ENCODE results near the gene ZNF524.

ZNF524 gene

DNA sequence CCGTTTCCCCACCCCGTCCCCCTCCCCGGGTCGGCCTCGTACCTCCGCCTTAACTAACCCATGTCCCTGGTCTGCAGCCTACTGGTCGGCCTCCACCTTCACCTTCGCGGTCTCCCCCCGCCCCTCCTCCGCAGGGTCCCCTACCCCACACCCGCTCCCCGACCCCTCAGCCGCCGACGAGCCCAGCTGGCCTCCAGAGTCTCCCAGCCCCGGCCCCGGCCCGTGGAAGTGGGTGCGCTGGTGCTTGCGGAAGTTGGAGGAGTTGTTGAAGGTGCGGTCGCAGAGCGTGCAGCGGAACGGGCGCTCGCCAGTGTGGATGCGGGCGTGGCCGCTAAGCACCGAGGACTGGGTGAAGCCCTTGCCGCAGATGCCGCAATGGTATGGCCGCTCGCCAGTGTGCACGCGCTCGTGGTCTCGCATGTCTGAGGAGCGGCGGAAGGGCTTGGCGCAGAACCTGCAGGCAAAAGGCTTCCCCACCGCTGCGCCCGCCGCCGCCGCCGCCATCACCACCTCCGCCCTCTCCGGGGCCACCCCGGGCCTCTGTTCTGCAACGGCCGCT is 21.7 kb downstream of the ZNF524 start:
- no peak for DNase-seq

DNA sequence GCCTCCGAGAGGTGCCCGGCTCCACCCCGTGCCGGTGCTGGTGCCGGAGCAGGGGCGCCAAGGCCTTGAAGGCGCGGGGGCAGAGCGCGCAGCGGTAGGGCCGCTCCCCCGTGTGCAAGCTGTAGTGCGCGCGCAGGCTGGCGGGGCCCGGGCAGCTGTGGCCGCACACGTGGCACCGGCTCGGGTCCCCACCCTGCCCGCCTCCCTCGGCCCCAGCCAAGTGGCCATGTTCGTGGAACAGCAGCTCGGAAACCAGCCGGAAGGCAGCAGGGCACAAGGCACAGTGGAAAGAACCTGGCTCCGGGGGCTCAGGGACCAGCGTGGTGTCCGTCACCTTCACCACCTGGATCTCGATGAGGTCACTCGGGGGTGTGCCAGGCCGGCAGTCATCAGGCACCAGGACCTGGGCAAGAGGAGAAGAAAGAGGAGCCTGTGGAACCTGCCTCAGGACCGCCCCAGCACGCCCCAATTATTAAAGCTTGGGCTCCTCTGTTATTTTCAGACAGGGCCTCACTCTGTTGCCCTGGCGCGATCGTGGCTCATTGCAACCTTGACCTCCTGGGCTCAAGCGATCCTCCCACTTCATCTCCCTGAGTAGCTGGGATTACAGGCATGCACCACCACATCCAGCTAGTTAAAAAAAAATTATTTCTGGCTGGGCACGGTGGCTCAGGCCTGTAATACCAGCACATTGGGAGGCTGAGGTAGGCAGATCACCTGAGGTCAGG is 22.3 kb downstream of the ZNF524 start:
- DNase-seq: no peak

DNA sequence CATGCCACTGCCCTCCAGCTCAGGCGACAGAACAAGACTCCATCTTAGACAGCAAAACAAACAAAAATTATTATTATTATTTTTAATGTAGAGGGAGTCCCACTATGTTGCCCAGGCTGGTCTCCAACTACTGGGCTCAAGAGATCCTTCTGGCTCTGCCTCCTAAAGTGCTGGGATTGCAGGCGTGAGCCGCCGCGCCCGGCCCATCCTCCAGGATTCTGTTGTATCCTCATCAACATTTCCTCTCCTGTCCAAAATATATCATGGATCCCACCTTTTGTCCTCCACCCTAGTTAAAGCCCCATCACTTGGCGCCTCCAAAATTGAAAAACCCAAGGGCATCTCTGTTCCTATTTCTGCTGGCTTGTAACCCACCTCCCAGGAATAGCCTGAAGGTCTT is 23.0 kb downstream of the ZNF524 start:
- no peak for DNase-seq

DNA sequence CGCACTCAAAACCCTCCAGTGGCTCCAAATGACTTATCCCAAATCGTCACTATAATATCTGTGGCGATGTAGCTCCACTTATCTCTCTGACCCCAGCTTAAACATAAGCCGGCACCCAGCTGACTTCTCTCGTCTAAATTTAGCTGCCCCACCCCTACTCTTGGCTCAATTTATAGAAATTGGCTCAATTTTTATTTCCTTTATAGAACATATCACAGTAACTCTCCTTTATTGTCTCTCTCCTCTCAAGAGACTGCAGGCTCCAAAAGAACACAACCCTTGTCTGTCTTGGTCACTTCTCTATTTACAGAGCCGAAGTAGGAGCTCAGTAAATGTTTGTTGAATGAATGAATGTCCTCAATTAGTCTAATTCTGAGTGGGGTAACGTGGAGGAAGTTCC is 23.5 kb downstream of the ZNF524 start:
- DNase-seq: no peak

GRCh38 chr19:55624109-55625003 is 24.3 kb downstream of the ZNF524 start, which contains the start of gene ZNF784:
Gene ZNF784 (minus strand): TSS chr19:55624566. CDS start chr19:55624561, 5 bp downstream.
- DNase-seq: peak; percentile 88 to 91

GRCh38 chr19:55625004-55625326 is 24.9 kb downstream of the ZNF524 start:
- DNase-seq: no peak

DNA sequence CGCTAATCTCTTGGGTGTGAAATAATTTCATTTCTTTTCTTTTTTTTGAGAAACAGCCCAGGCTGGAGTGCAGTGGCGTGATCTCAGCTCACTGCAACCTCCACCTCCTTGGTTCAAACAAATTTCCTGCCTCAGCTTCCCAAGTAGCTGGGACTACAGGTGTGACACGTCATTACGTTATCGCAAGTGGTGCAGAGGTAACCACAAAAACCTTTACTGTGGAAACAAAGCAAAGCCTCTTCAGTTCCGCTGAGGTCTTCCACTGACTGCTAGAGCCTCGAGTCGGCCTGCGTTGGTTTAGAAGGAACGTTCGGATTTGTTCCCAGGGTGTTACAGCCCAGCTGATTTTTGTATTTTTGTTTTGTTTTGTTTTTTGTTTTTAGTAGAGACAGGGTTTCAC is 26.3 kb downstream of the ZNF524 start:
- DNase-seq: no peak

- peak; percentile 65 to 90 for DNase-seq
Measured at GRCh38 chr19:55632463-55632834, 32.4 kb downstream of the ZNF524 start.

DNA sequence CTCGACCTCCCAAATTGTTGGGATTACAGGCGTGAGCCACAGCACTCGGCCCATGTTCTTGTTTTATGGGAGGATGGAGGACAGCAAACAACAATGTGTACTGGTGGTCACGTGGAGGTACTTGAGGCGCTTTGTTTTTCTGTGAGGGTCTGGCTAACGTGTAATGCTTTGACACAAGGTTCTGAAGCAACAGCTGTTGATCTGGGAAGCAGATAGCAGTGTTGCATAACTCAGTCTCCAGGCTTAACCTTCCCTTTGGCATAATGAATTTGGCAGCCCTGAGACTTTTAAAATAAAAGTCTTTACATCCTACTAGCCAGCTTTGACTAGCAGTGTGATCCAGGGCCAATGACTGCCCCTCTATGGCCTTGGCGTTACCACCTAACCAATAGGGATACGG is 33.8 kb downstream of the ZNF524 start:
- no peak for DNase-seq

DNA sequence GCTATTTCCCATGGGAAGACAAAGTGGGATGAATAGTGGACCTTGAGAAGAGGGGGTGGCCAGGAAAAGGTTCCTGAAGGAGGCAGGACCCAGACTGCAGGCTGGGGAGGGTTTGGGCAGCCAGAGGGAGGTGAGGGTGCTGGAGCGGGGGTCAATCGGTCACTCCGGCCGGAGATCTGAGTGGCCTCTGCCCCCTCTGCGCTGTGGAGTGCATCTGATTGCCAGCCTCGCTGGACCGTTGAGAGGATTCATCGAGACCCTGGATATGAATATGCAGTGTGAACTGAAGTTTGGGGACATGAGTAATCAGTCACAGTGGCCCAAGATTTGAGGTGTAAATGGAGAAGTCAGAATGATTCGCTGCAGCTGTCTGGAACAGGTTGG is 35.2 kb downstream of the ZNF524 start:
- DNase-seq: no peak

- no peak for DNase-seq
Measured at GRCh38 chr19:55635856-55636440, 35.9 kb downstream of the ZNF524 start.

DNA sequence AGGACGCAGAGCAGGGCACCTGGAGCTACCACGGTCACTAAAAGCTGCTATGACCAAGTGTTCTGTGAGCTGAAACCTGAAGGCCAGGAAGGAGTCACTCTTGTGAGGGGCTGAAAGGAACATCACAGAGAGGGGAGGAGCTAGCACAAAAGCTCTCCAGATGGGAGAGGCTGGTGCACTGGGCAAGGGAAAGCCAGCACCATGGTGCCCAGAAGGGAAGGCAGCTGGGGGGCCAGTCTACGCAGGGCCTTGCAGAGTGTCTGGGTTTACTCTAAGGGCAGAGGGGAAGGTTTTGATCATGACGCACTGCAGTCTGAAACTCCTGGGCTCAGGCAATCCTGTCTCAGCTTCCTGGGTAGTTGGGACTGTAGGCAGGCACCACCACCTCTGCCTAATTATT is 36.6 kb downstream of the ZNF524 start:
- no peak for DNase-seq

GRCh38 chr19:55637534-55637933 is 37.4 kb downstream of the ZNF524 start:
- DNase-seq: no peak

DNA sequence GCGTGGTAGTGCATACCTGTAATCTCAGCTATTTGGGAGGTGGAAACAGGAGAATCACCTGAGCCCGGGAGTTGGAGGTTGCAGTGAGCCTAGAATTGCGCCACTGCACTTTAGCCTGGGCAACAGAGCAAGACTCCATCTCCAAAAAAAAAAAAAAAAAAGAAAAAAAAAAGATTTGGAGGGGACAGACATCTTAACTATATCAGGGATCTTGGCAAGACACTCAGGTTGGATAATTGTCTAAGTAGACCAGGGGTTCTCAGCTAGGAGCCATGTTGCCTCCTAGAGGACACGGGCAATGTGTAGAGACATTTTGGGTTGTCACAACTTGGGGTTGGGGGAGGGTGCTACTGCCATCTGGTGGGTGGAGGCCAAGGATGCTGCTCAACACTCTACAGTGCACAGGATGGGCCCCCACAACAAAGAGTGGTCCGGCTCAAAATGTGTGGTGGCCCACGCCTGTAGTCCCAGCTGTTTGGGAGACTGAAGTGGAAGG is 38.8 kb downstream of the ZNF524 start:
- no peak for DNase-seq

GRCh38 chr19:55640043-55640576 is 40.0 kb downstream of the ZNF524 start:
- peak in 1 of 2 donors; percentile 51 for DNase-seq

GRCh38 chr19:55640577-55641425 is 40.7 kb downstream of the ZNF524 start, which contains the start of gene ZNF580:
Gene ZNF580 (plus strand): TSS chr19:55641002. CDS start chr19:55642509, 1,507 bp downstream.
- peak in 1 of 2 donors; percentile 81 for DNase-seq

DNA sequence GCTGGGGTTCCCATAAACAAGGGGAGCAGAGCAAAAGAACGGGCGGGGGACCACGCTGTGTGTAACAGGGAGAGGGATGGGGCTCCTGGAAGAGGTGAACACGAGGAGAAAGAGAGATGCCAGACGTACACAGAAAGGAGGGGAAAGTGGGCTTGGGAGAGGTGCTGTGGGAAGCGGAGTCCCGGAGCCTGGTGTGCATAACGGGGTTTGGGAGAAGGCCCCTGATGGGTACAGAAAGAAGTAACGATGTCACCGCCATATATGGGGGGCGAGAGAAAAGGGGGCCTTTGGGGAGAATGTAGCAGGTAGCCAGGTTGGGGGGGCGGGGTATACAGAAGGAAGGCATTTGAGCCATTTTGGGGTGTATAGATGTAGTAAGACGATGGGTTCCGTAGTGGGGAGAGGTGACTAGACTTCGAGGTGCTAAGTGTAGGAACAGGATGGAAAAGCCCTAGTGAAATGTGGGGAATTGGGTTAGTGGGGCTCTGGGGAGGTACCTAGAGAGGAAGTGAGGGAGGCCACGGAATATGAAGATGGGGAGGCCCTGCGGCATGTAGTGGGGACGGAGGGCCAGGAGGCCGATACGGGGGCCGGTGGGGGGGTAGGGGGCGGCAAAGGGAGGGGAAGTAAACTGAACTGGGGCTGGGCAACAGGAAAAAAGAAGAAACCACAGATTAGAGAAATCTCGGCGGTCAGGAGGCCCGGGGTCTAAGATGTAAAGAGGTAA is 41.5 kb downstream of the ZNF524 start:
- DNase-seq: no peak

DNA sequence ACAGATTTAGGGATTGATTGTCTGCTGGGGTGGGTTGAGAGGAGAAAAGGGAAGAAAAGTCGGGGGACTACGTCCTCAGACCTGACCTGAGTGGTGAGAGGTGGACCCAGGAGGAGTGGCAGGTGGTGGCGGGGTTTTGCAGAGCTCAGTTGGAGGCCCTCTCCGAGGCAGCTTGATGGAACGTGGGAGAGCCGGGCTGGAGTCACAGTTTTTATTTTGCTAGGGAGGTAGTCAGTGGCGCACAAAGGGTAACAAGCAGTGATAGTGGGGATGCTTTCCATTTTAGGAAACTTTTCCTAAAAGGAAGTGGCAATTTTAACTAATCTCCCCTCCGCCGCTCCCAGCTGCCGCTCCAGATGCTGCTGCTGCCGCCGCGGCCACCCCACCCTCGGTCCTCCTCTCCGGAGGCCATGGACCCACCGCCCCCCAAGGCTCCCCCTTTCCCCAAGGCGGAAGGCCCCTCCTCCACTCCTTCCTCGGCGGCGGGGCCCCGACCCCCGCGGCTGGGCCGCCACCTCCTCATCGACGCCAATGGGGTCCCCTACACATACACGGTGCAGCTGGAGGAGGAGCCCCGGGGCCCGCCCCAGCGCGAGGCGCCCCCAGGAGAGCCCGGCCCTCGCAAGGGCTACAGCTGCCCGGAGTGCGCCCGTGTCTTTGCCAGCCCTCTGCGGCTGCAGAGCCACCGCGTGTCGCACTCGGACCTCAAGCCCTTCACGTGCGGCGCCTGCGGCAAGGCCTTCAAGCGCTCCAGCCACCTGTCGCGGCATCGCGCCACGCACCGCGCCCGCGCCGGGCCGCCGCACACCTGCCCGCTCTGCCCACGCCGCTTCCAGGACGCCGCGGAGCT is 42.3 kb downstream of the ZNF524 start:
- peak in 1 of 2 donors; percentile 18 for DNase-seq

DNA sequence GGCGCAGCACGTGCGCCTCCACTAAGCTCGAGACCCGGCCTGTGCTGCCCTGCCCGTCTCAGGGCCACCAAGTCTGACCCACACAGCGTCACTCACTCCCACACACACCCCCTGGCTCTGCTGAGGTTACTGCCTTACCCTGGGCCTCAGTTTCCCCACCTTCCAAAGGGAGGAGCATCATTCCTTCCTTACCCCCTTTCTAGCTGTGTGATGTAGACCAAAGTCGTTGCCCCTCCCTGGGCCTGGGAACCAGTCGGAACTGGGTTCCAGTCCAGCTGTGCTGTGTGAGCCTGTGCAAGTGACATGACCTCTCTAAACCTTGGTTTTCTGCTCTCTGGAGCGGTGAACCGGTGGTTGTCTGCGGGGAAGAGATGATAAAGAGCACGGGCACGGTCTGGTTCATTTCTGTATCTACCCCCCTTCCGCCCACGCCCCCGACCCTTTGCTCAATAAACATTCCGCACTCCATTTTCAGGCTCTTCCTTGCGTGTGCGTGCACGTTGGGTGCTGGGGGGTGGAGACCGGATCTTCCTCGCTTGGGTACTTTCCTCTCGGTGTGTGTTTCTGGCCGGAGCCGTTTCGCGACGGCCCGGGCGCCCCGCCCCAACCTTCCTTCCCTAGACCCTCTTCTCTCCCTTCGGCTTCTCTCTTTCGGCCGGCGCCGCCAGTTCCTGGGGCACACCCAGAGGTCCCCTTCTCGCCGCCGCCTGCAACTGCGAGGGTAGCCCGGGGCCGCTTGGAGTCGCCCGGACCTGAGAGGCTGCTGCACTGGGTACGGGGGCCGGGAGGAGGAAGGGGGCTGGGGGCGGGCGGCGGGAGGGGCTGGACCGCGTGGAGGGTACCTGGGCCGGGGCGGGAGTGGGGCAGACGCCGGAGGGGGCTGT is 43.2 kb downstream of the ZNF524 start, which contains the start of gene ZNF581:
TSS of gene ZNF581 (plus strand) at position 647 of the 884 bp plus-strand sequence. CDS start 923 bp downstream, outside the sequence.
- peak; percentile 64 to 66 for DNase-seq
